Esophagus squamous epithelium (tissue), 5 donors: ENCODE data around the gene IL1RL2. TPM values are rescaled to one million over a fixed set of nuclear protein-coding genes. Genes with fewer than 3 reads are reported as not detected.

Source experiments
- DNase-seq: peaks from one replicate; lab custom pipeline; 2025; lab: John Stamatoyannopoulos, UW
- H3K27ac ChIP-seq, 4 donors: fragments of 200-600 bp; sonication (generic); one replicate each; pipeline ENCODE4 v1.5.1; 2016 to 2019; ENCODE audit warnings: mild to moderate bottlenecking in 1 of 4
- H3K27me3 ChIP-seq, 4 donors: fragments of 200-600 bp; sonication (generic); 1 replicate in 3 of 4; 2 replicates in 1 of 4; pipeline versions ENCODE4 v1.5.1 to v1.6.0; 2017 to 2021; ENCODE audit warnings: antibody characterized with exemption in 1 of 4
- H3K36me3 ChIP-seq, 3 donors: fragments of 200-600 bp; sonication (generic); one replicate each; pipeline ENCODE4 v1.5.1; 2016 to 2019
- H3K4me1 ChIP-seq, 3 donors: fragments of 200-600 bp; sonication (generic); one replicate each; pipeline ENCODE4 v1.5.1; 2017 to 2019
- H3K4me3 ChIP-seq, 4 donors: fragments of 200-600 bp; sonication (generic); 1 replicate in 3 of 4; 2 replicates in 1 of 4; pipeline ENCODE4 v1.5.1; 2016 to 2019; ENCODE audit warnings: mild to moderate bottlenecking in 2 of 4, moderate library complexity in 1 of 4
- H3K9me3 ChIP-seq, 3 donors: fragments of 200-600 bp; sonication (generic); one replicate each; pipeline ENCODE4 v1.5.1; 2016 to 2019
- CTCF ChIP-seq, 6 experiments: fragments of 450-650 bp in 4 of 6; fragments of 200-600 bp in 2 of 6; sonication (generic) in 2 of 6; IDR thresholded peaks; one replicate each; pipeline ENCODE4 v1.5.1; 2016 to 2019; ENCODE audit warnings: antibody characterized with exemption in 6 of 6, mild to moderate bottlenecking in 4 of 6, moderate library complexity in 4 of 6
- POLR2A ChIP-seq, 4 donors: fragments of 450-650 bp; IDR thresholded peaks; one replicate each; pipeline ENCODE4 v1.6.1; 2017; ENCODE audit warnings: antibody characterized with exemption in 4 of 4, mild to moderate bottlenecking in 4 of 4, moderate library complexity in 3 of 4
- WGBS, 2 donors: methylation state at CpG; one replicate each; pipeline ENCODE4 v1.1.5; 2018; 5-methylcytosine and 5-hydroxymethylcytosine counted together
- intact Hi-C: fragments of 100-400 bp; cut with DNase I; formaldehyde crosslinking; loops from one replicate; pipeline ENCODE4 v1.15.0; 2022
- total RNA-seq, 4 donors: library from RNA; depleted of rRNA; stranded (reverse); fragments of >200 nt; gene quantifications; one replicate each; pipeline ENCODE4 v1.1.0, GENCODE V29; 2016
- donor health status: DM: yes; HTN: yes; CAD: no.

The IL1RL2 gene
- total RNA-seq, 4 donors from 2014 or later = 2.5 to 6.7 (median 4.6) TPM

DNA sequence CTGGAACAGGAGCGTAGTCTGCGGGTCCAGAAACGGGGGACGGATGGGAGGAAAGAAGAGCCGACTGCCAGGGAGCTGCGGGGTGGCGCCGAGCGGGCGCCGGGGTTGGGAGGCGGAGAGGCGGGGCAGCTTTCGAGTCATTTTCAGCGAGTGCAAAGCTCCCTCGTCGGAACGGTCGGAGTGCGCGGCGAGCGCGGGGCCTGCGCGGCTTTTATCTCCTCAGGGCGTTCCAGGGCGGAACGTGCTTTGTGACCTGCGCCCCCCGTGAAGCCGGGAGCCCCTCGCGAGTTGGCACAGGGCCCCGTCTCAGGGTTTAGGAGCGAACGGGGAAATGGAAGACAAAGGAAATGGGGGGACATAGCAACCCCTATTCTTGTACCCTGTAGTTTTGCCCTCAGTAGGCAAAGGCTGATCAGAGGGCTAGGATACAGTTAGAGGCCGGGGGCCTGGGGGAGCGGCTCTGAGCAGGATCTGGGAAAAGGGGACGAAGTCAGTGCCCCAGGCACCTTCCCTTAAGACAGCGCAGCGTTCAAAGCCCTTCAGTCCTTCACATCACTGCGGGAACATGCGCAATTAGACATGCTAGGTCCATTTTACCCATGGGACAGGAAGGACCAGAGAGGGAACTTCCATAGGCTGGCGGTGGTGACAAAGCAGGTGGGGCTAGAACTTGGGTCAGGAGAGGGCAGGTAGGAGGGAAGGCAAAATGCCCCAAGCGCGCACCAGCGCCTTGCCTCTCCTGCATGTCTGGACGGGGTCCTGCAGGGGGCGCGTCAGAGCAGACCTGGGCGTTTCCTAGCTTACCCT is 64.4 kb downstream of the IL1RL2 start:
- Histone ChIP-seq H3K9me3 (no peaks in the 10 kb centered on the region), H3K4me3 (peak overlapping the region; percentile 7 to 67 (median 44)), H3K27me3 (peaks cover 0 to 34% (median 0%) of the 10 kb centered on the region in 4 donors), H3K4me1 (peaks cover 0 to 16% (median 5%) of the 10 kb centered on the region in 3 donors), H3K36me3 (no peaks in the 10 kb centered on the region), H3K27ac (peak overlapping the region in 2 of 4 donors; percentile 35 to 61)
- WGBS, 2 donors = 6 to 17% methylated on average over 29 of the region's 52 CpGs
- intact Hi-C loops = no loop called here
- TF ChIP-seq CTCF (IDR thresholded peaks at IDR 0.05) (peak in 5 of 6 experiments; percentile 27 to 65 (median 54)), POLR2A (IDR thresholded peaks at IDR 0.05) (peak in 1 of 4 donors; percentile 4)
- DNase-seq = no peak

DNA sequence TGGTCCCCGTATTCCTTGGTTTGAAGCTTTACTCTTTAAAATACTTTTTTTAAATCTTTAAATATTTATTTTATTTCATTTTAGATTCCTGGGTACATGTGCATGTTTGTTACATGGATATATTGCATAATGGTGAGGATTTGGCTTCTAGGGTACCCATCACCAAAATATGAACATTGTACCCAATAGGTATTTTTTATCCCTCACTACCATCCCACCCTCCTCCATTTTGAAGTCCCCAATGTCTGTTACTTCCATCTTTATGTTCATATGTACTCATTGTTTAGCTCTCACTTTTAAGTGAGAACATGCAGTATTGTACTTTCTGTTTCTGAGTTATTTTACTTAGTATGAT is 65.0 kb downstream of the IL1RL2 start:
- 27 to 33% methylated on average over 1 of the region's 1 CpG for WGBS, 2 donors
- intact Hi-C loops = no loop called here
- Histone ChIP-seq H3K27ac (no peak overlapping the region), H3K27me3 (peaks cover 0 to 34% (median 0%) of the 10 kb centered on the region in 4 donors), H3K4me3 (peak overlapping the region in 2 of 4 donors; percentile 46 to 67), H3K9me3 (no peaks in the 10 kb centered on the region), H3K36me3 (no peaks in the 10 kb centered on the region), H3K4me1 (peaks cover 0 to 16% (median 5%) of the 10 kb centered on the region in 3 donors)
- DNase-seq = no peak
- TF ChIP-seq POLR2A (IDR thresholded peaks at IDR 0.05) (no peak), CTCF (IDR thresholded peaks at IDR 0.05) (no peak)

DNA sequence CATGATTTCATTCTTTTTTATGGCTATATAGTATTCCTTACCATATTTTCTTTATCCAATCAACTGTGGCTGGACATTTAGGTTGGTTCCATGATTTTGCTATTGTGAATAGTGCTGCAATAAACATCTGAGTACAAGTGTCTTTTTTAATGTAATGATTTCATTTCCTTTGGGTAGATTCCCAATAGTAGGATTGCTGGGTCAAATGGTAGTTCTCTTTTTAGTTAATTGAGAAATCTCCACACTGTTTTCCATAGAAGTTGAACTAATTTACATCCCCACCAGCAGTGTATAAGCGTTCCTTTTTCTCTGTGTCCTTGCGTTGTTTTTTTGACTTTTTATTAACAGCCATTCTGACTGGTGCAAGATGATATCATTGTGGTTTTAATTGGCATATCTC is 65.4 kb downstream of the IL1RL2 start:
- intact Hi-C loops = no loop called here
- no peak for DNase-seq
- Histone ChIP-seq H3K9me3 (no peaks in the 10 kb centered on the region), H3K4me3 (no peak overlapping the region), H3K27ac (no peak overlapping the region), H3K4me1 (peaks cover 0 to 16% (median 5%) of the 10 kb centered on the region in 3 donors), H3K36me3 (no peaks in the 10 kb centered on the region), H3K27me3 (peaks cover 0 to 34% (median 0%) of the 10 kb centered on the region in 4 donors)
- TF ChIP-seq CTCF (IDR thresholded peaks at IDR 0.05) = no peak
- no peak for TF ChIP-seq POLR2A (IDR thresholded peaks at IDR 0.05)
- 88 to 89% methylated on average over 2 of the region's 2 CpGs for WGBS, 2 donors

- H3K4me3 ChIP-seq = no peak overlapping the region
- no peak for TF ChIP-seq CTCF (IDR thresholded peaks at IDR 0.05)
- no peak for TF ChIP-seq POLR2A (IDR thresholded peaks at IDR 0.05)
- H3K27me3 ChIP-seq = peaks cover 0 to 34% (median 0%) of the 10 kb centered on the region in 4 donors
- H3K27ac ChIP-seq = no peak overlapping the region
- peaks cover 0 to 16% (median 5%) of the 10 kb centered on the region in 3 donors for H3K4me1 ChIP-seq
- no peak for DNase-seq
- H3K36me3 ChIP-seq = no peaks in the 10 kb centered on the region
- WGBS, 2 donors = 50 to 53% methylated on average over 1 of the region's 1 CpG
- intact Hi-C loops = no loop called here
- H3K9me3 ChIP-seq = no peaks in the 10 kb centered on the region
Observed at GRCh38 chr2:102253140-102253752, 66.4 kb downstream of the IL1RL2 start.

- no peak for DNase-seq
- 40 to 44% methylated on average over 2 of the region's 2 CpGs for WGBS, 2 donors
- Histone ChIP-seq H3K4me1 (peaks cover 0 to 16% (median 5%) of the 10 kb centered on the region in 3 donors), H3K4me3 (no peak overlapping the region), H3K36me3 (no peaks in the 10 kb centered on the region), H3K27me3 (peaks cover 0 to 34% (median 0%) of the 10 kb centered on the region in 4 donors), H3K9me3 (no peaks in the 10 kb centered on the region), H3K27ac (no peak overlapping the region)
- TF ChIP-seq POLR2A (IDR thresholded peaks at IDR 0.05) = no peak
- TF ChIP-seq CTCF (IDR thresholded peaks at IDR 0.05) = no peak
- intact Hi-C loops = no loop called here
Observed at GRCh38 chr2:102253753-102254150, 66.9 kb downstream of the IL1RL2 start.
